OCI-LY7 (cell line): Measurements from ENCODE around the gene TNC.

Experiments
- EZH2phosphoT487 ChIP-seq: fragments of 200-600 bp; sonication (generic); IDR thresholded peaks from 2 replicates; pipeline ENCODE4 v1.6.1; 2018; ENCODE audit warnings: low read depth, borderline replicate concordance, mild to moderate bottlenecking, mixed run types, antibody characterized with exemption, low read length, moderate library complexity, mixed read lengths
- TF ChIP-seq, protein P1 (sequence below): fragments of 200-600 bp; sonication (generic); conservative IDR thresholded peaks from 2 replicates; pipeline ENCODE4 v1.5.1; 2014; ENCODE audit warnings: mild to moderate bottlenecking, antibody characterized with exemption, low read length, moderate library complexity, mixed read lengths

DNA sequence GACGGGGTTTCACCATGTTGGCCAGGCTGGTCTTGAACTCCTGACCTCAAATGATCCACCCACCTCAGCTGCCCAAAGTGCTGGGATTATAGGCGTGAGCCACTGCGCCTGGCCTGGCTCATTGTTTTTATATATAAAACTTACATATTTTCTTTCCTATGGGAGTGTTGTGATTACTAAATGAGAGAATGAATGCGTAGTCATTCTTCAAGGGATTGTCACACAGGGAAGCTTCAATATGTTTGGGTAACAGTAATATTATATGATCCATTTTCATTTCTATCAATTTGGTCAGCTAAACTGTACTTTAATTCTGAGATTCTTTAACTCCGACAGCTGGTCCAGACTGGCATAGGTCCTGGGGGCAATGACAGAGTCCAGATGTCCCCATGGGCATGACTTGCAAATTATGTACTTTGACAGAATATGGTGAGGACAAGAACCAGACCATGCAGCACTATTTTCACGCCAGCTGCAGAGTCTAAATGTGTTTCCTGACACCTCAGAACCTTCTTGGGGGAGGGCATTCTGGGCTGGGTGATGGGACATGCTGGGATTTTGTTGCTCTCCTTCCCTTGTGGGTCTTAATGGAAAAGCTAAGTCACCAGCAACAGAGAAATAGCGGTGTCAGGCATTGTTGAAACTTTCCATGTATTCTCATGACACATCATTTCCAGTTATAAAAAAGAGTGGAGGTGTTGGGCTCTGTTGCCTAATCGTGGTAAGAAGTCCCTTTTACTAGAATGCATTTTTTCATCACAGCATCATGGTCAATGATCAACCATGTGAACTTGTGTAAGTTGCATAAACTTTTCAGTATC is 40.9 kb upstream of the TNC start:
- TF ChIP-seq, protein P1, sequence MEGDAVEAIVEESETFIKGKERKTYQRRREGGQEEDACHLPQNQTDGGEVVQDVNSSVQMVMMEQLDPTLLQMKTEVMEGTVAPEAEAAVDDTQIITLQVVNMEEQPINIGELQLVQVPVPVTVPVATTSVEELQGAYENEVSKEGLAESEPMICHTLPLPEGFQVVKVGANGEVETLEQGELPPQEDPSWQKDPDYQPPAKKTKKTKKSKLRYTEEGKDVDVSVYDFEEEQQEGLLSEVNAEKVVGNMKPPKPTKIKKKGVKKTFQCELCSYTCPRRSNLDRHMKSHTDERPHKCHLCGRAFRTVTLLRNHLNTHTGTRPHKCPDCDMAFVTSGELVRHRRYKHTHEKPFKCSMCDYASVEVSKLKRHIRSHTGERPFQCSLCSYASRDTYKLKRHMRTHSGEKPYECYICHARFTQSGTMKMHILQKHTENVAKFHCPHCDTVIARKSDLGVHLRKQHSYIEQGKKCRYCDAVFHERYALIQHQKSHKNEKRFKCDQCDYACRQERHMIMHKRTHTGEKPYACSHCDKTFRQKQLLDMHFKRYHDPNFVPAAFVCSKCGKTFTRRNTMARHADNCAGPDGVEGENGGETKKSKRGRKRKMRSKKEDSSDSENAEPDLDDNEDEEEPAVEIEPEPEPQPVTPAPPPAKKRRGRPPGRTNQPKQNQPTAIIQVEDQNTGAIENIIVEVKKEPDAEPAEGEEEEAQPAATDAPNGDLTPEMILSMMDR: no peak
- TF ChIP-seq EZH2phosphoT487: no peak
